ENCODE results near the gene ARID1B. TPM values are rescaled to one million over a fixed set of nuclear protein-coding genes. Genes with fewer than 3 reads are reported as not detected.

The ARID1B gene
- total RNA-seq, 4 donors from 2014 or later, result 25.2 to 103 (median 59.5) TPM

- TF ChIP-seq POLR2A (IDR thresholded peaks at IDR 0.05), result no peak
- TF ChIP-seq, protein P1, sequence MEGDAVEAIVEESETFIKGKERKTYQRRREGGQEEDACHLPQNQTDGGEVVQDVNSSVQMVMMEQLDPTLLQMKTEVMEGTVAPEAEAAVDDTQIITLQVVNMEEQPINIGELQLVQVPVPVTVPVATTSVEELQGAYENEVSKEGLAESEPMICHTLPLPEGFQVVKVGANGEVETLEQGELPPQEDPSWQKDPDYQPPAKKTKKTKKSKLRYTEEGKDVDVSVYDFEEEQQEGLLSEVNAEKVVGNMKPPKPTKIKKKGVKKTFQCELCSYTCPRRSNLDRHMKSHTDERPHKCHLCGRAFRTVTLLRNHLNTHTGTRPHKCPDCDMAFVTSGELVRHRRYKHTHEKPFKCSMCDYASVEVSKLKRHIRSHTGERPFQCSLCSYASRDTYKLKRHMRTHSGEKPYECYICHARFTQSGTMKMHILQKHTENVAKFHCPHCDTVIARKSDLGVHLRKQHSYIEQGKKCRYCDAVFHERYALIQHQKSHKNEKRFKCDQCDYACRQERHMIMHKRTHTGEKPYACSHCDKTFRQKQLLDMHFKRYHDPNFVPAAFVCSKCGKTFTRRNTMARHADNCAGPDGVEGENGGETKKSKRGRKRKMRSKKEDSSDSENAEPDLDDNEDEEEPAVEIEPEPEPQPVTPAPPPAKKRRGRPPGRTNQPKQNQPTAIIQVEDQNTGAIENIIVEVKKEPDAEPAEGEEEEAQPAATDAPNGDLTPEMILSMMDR (IDR thresholded peaks at IDR 0.05), result no peak
- no peaks in the 10 kb centered on the region for H3K9me3 ChIP-seq
- H3K36me3 ChIP-seq, result peaks cover 0 to 12% (median 0%) of the 10 kb centered on the region in 3 donors
- H3K27me3 ChIP-seq, result no peaks in the 10 kb centered on the region
- 80 to 95% methylated on average over 4 of the region's 4 CpGs for WGBS, 2 donors
- peaks cover 11 to 94% (median 49%) of the 10 kb centered on the region in 3 donors for H3K4me1 ChIP-seq
- H3K27ac ChIP-seq, result no peak overlapping the region
- DNase-seq, result no peak
- no peak overlapping the region for H3K4me3 ChIP-seq
- intact Hi-C loops (cut with DNase I), result no loop called here
These were observed 9.5 kb downstream of the ARID1B start for GRCh38 chr6:156786652-156787051.

GRCh38 chr6:156787569-156788492 lies 10.7 kb downstream of the ARID1B start:
- Histone ChIP-seq H3K27ac (no peak overlapping the region), H3K4me1 (peaks cover 7 to 97% (median 46%) of the 10 kb centered on the region in 3 donors), H3K9me3 (no peaks in the 10 kb centered on the region), H3K27me3 (no peaks in the 10 kb centered on the region), H3K36me3 (peaks cover 0 to 12% (median 0%) of the 10 kb centered on the region in 3 donors), H3K4me3 (no peak overlapping the region)
- intact Hi-C loops (cut with DNase I), result no loop called here
- WGBS, 2 donors, result 53 to 62% methylated on average over 5 of the region's 5 CpGs
- TF ChIP-seq, protein P1 (IDR thresholded peaks at IDR 0.05), result no peak
- no peak for TF ChIP-seq POLR2A (IDR thresholded peaks at IDR 0.05)
- no peak for DNase-seq

- peaks cover 0 to 12% (median 0%) of the 10 kb centered on the region in 3 donors for H3K36me3 ChIP-seq
- H3K4me1 ChIP-seq, result peaks cover 7 to 97% (median 33%) of the 10 kb centered on the region in 3 donors
- DNase-seq, result no peak
- H3K27me3 ChIP-seq, result no peaks in the 10 kb centered on the region
- TF ChIP-seq, protein P1 (IDR thresholded peaks at IDR 0.05), result no peak
- no peak for TF ChIP-seq POLR2A (IDR thresholded peaks at IDR 0.05)
- no peaks in the 10 kb centered on the region for H3K9me3 ChIP-seq
- 71 to 79% methylated on average over 7 of the region's 7 CpGs for WGBS, 2 donors
- no peak overlapping the region for H3K4me3 ChIP-seq
- no peak overlapping the region for H3K27ac ChIP-seq
- intact Hi-C loops (cut with DNase I), result no loop called here
These were observed 12.1 kb downstream of the ARID1B start for GRCh38 chr6:156789081-156789943.

- H3K4me3 ChIP-seq, result peak overlapping the region in 1 of 4 donors; percentile 26
- H3K4me1 ChIP-seq, result peaks cover 12 to 98% (median 41%) of the 10 kb centered on the region in 3 donors
- 75 to 84% methylated on average over 3 of the region's 3 CpGs for WGBS, 2 donors
- H3K9me3 ChIP-seq, result no peaks in the 10 kb centered on the region
- no peak for TF ChIP-seq POLR2A (IDR thresholded peaks at IDR 0.05)
- TF ChIP-seq, protein P1 (IDR thresholded peaks at IDR 0.05), result no peak
- intact Hi-C loops (cut with DNase I), result no loop called here
- H3K27ac ChIP-seq, result no peak overlapping the region
- no peak for DNase-seq
- H3K36me3 ChIP-seq, result peaks cover 0 to 4% (median 0%) of the 10 kb centered on the region in 3 donors
- H3K27me3 ChIP-seq, result no peaks in the 10 kb centered on the region
These were observed 13.6 kb downstream of the ARID1B start for GRCh38 chr6:156790711-156791319.
